DMS114 treated with DMSO at 0.1 percent for 48 hours (cell line): ENCODE measurements around the gene ABCF1.

Experiments
- DNase-seq: peaks from one replicate; lab custom pipeline; 2025; ENCODE audit not compliant: unreplicated experiment; lab: John Stamatoyannopoulos, UW

Gene ABCF1

DNA sequence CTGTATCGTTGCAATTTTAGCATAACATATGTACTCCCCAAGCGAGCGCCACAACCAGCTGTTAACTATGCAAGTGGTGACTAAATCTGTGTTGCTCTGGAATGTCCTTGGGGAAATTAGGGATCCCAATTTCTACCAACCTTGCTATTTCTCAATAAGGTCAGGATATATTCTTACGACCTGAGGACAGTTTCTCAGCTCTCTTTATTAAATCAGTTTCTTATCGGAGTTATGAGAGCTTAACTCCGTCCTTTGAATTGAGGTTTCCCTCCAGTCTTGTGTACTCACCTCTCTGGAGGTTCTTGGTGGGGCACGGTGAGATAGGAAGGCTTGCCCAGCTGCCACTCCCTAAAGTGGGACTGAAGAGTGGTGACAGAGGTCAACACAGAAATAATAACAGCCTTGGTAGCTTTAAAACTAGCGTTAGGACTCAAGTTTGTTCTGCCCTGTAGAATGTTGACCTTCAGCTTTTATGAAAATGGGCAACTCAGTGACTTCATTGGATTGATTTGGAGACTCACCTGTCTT is 47.1 kb downstream of the ABCF1 start:
- DNase-seq, result no peak

DNA sequence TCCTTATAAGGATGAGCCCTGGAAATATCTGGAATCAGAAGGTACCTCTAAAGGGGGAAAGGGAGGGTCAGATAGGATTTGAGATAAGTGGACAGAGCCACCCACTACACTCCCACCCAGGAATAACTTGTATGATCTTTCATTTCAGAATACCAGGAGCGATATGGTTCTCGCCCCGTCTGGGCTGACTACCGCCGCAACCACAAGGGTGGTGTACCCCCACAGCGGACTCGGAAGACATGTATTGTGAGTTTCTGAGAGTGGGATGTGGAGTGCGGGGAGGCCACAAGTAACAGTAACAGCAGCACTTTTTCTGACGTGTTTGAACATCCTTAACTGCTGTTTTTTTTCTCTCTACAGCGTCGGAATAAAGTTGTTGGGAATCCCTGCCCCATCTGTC is 48.3 kb downstream of the ABCF1 start:
- no peak for DNase-seq

DNA sequence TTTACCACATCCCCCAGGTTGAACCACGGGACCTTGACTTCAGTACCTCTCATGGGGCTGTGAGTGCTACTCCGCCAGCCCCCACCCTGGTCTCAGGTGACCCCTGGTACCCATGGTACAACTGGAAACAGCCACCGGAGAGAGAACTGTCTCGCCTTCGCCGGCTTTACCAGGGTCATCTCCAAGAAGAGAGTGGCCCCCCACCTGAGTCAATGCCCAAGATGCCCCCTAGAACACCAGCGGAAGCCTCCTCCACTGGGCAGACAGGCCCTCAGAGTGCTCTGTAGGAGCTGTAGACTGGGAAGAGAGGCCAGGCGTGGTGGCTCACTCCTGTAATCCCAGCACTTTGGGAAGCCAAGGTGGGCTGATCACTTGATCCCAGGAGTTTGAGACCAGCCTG is 54.3 kb downstream of the ABCF1 start:
- no peak for DNase-seq

DNA sequence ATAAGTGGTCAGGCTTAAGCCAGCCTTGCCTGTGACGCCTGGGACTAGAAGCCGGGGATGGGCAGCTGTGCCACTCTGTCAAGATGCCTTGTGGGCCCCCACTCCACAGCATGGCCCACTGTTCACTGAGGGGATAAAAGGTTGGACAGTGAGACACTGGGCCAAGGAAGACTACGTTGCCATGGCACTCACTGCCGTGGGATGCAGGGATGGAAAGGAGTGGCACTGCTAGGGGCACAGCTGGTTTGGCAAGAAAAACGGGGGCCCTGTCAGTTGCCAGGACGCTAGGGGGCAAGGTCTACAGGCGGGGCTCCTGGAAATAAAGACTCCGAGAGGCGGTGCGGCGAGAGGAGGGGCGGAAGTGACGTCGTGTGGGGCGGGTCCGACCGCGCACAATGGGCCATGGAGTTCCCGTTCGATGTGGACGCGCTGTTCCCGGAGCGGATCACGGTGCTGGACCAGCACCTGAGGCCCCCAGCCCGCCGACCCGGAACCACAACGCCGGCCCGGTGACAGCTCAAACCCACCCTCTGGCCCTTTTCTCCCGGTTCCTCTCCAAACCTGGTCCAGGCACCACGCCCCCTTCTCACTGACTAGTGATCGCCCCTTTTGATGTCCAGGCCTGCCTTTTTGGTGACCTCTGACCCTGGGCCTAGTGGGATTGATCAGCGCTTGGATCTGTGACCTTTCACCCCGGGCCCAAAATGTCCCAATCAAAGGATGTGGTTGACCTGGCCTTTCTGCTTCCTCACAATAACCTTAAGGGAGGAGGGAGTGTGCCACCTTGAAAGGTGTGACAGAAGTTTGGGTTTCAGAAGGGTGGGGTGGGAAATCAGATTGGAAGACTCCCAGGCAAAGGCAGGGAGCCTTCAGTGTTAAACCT is 55.5 kb downstream of the ABCF1 start, which contains the start of gene ATAT1:
TSS of gene ATAT1 (plus strand) at position 391 of the 883 bp plus-strand sequence.
- peak; percentile 90 for DNase-seq

DNA sequence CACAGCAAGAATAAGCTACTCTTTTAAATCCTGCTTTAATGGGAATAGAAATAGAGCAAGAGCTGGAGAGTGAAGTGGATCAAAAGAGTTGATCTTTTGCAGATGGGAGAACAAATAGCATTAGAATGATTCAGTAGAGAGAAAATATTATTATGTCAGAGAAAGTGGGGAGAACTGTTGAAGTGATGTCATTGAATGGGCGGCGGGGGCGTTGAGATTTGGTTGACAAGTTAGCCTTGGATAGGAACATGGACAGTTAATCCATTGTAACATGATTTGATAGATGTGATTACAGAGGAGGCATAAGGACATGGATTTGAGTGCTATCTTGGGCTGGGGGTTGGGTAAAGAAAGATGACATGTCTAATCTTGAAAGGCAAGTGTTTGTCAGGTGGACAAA is 64.6 kb downstream of the ABCF1 start:
- DNase-seq, result no peak

DNA sequence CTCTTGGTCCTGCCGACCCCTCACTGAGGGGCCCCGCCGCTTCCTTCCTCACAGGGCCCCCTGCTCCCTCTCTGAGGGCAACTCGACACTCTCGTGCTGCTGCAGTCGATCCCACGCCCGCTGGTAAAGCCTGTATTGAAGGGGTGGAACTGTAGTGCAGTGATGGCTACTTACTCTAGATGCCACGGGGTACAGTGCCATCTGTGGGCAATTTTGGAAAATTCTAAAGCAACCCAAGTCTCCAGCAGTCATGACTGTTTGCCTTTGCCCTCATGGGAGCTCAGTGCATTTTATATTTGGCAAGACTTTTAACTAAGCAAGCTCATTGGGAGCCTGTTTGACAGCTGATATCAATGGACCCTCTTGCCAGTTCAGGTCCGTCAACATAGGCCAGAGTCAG is 69.2 kb downstream of the ABCF1 start:
- no peak for DNase-seq

DNA sequence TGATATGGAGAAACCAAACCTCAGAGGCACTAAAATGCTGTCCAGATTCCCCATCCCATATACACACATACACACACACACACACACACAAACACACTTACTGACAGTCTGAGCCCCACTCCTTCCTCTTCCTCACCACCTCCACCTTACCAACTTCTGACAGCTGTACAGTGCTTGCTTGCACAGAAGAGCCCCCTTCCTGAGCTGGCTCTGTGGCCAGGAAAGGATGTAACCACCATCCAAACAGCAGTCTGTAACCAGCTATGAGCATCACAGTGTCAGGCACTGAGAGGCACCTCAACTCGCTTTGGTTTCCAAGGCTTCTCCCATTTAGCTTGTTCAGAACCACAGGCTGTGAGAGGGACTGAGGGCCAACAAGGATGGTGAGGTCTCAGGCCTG is 69.8 kb downstream of the ABCF1 start:
- DNase-seq, result no peak
